Progenitor cell of endocrine pancreas (in vitro differentiated cells): ENCODE results near the gene ARHGEF10L. TPM values are rescaled to one million over a fixed set of nuclear protein-coding genes. Genes with fewer than 3 reads are reported as not detected.

Source experiments
- DNase-seq: peaks from one replicate; pipeline ENCODE4 v3.0.0; 2021; ENCODE audit warnings: low spot score; ENCODE audit not compliant: unreplicated experiment
- H3K27ac Mint-ChIP-seq: 2 replicates; pipeline ENCODE4 v1.8.0; 2021; ENCODE audit warnings: mild to moderate bottlenecking, moderate library complexity, mixed read lengths
- H3K27me3 Mint-ChIP-seq: 2 replicates; pipeline ENCODE4 v1.8.0; 2021; ENCODE audit warnings: mixed read lengths
- H3K36me3 Mint-ChIP-seq: 2 replicates; pipeline ENCODE4 v1.8.0; 2022; ENCODE audit warnings: mixed read lengths; ENCODE audit not compliant: insufficient read depth
- H3K4me1 Mint-ChIP-seq: 2 replicates; pipeline ENCODE4 v1.8.0; 2021; ENCODE audit warnings: low read depth, mixed read lengths
- H3K4me3 Mint-ChIP-seq: 2 replicates; pipeline ENCODE4 v1.8.0; 2021; ENCODE audit warnings: low read depth, mild to moderate bottlenecking, moderate library complexity, mixed read lengths
- H3K9me3 Mint-ChIP-seq: 2 replicates; pipeline ENCODE4 v1.8.0; 2021; ENCODE audit warnings: low read depth, mixed read lengths
- total RNA-seq: library from RNA; stranded (reverse); gene quantifications from 2 replicates; pipeline ENCODE4 v1.2.1, GENCODE V29; 2021
- TF ChIP-seq, protein P1 (sequence below): fragments of 200-600 bp; sonication (generic); IDR thresholded peaks from one replicate; pipeline ENCODE4 v1.5.0; 2021; ENCODE audit warnings: antibody characterized with exemption, mild to moderate bottlenecking; ENCODE audit not compliant: unreplicated experiment

The ARHGEF10L gene
- total RNA-seq, 1 donor from 2014 or later, result 31.3 TPM

- H3K4me1 Mint-ChIP-seq, result no peaks in the 10 kb centered on the region
- H3K27me3 Mint-ChIP-seq, result no peaks in the 10 kb centered on the region
- no peak overlapping the region for H3K4me3 Mint-ChIP-seq
- H3K27ac Mint-ChIP-seq, result no peak overlapping the region
- no peak for DNase-seq
- H3K36me3 Mint-ChIP-seq, result peaks cover 10% of the 10 kb centered on the region
- TF ChIP-seq, protein P1, sequence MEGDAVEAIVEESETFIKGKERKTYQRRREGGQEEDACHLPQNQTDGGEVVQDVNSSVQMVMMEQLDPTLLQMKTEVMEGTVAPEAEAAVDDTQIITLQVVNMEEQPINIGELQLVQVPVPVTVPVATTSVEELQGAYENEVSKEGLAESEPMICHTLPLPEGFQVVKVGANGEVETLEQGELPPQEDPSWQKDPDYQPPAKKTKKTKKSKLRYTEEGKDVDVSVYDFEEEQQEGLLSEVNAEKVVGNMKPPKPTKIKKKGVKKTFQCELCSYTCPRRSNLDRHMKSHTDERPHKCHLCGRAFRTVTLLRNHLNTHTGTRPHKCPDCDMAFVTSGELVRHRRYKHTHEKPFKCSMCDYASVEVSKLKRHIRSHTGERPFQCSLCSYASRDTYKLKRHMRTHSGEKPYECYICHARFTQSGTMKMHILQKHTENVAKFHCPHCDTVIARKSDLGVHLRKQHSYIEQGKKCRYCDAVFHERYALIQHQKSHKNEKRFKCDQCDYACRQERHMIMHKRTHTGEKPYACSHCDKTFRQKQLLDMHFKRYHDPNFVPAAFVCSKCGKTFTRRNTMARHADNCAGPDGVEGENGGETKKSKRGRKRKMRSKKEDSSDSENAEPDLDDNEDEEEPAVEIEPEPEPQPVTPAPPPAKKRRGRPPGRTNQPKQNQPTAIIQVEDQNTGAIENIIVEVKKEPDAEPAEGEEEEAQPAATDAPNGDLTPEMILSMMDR, result no peak
- H3K9me3 Mint-ChIP-seq, result no peaks in the 10 kb centered on the region
Observed at GRCh38 chr1:17645068-17645911, 105.8 kb downstream of the ARHGEF10L start.

GRCh38 chr1:17646444-17647280 lies 107.2 kb downstream of the ARHGEF10L start:
- Mint-ChIP-seq H3K4me3 (no peak overlapping the region), H3K4me1 (no peaks in the 10 kb centered on the region), H3K9me3 (no peaks in the 10 kb centered on the region), H3K27me3 (no peaks in the 10 kb centered on the region), H3K36me3 (peaks cover 7% of the 10 kb centered on the region), H3K27ac (no peak overlapping the region)
- DNase-seq, result no peak
- TF ChIP-seq, protein P1, result no peak

DNA sequence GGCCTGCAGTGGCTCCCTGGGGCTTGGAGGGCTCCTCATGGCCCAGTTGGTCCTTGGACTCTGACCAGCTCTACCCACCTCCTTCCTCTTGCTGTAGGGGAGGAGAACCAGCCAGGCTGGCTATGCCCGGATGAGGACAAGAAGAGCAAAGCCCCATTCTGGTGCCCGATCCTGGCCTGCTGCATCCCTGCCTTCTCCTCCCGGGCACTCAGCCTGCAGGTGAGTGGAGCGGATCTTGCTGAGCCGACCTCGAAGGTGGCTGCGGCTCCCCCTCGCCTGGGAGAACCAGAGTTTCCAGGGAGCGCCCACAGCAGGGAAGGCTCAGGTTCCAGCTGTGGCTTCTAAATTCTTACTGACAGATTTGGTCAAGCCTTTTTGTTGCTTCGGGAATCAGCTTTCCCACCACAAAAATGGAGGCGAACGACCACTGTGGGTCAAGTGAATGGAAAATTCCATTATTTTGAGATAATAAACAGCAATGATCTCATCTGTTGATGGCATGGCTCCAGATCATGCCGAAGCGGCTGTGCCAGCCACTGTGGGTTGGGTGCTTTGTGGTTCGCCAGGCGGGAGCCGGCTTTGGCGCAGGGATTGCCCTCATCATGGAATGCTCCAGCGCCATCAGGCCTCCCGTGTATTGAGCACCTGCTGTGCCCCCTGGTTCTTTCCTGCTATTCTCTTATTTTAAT lies 109.1 kb downstream of the ARHGEF10L start:
- H3K9me3 Mint-ChIP-seq, result no peaks in the 10 kb centered on the region

GRCh38 chr1:17649371-17650106 lies 110.0 kb downstream of the ARHGEF10L start:
- Mint-ChIP-seq H3K4me3 (no peak overlapping the region), H3K27me3 (no peaks in the 10 kb centered on the region), H3K27ac (no peak overlapping the region), H3K4me1 (no peaks in the 10 kb centered on the region), H3K9me3 (no peaks in the 10 kb centered on the region), H3K36me3 (peaks cover 9% of the 10 kb centered on the region)
- TF ChIP-seq, protein P1, result no peak
- DNase-seq, result no peak

More for the DNA sequence above, 109.1 kb downstream of the ARHGEF10L start:
- TF ChIP-seq, protein P1, result no peak
- no peak for DNase-seq
- no peaks in the 10 kb centered on the region for H3K4me1 Mint-ChIP-seq
- peaks cover 7% of the 10 kb centered on the region for H3K36me3 Mint-ChIP-seq
- no peak overlapping the region for H3K4me3 Mint-ChIP-seq
- H3K27me3 Mint-ChIP-seq, result no peaks in the 10 kb centered on the region
- H3K27ac Mint-ChIP-seq, result no peak overlapping the region
